DOHH2 (cell line): Measurements from ENCODE around the gene DPP6.

Experiments
- CTCF ChIP-seq: fragments of 200-600 bp; sonication (generic); IDR thresholded peaks from one replicate; pipeline ENCODE4 v1.5.1; 2014; ENCODE audit warnings: antibody characterized with exemption, mild to moderate bottlenecking, low read depth, low read length; ENCODE audit not compliant: poor library complexity, severe bottlenecking
- EZH2phosphoT487 ChIP-seq: fragments of 200-600 bp; sonication (generic); IDR thresholded peaks from 2 replicates; pipeline ENCODE4 v1.6.1; 2017; ENCODE audit warnings: borderline replicate concordance, mild to moderate bottlenecking, antibody characterized with exemption, low read length, moderate library complexity, mixed read lengths

- TF ChIP-seq CTCF (no peak), EZH2phosphoT487 (no peak)
These were observed 801.0 kb downstream of the DPP6 start for GRCh38 chr7:154853063-154853726.
